HepG2 (cell line): ENCODE results near the gene TNFRSF6B. TPM values are rescaled to one million over a fixed set of nuclear protein-coding genes. Genes with fewer than 3 reads are reported as not detected.

ENCODE experiments used
- ATAD3A ChIP-seq: sonication (generic); formaldehyde crosslinking; IDR thresholded peaks from 2 replicates; pipeline ENCODE4 v1.4.0; 2020; ENCODE audit warnings: missing genetic modification reagents
- CREB1 ChIP-seq, 2 experiments: fragments of 450-650 bp in 1 of 2; IDR thresholded peaks; 2 replicates each; pipeline ENCODE4 v1.6.1; 2016 to 2017; ENCODE audit warnings: control low read depth in 1 of 2, mild to moderate bottlenecking in 1 of 2, missing compliant biosample characterization in 1 of 2, missing genetic modification characterization in 1 of 2
- E2F1 ChIP-seq: sonication (generic); formaldehyde crosslinking; IDR thresholded peaks from 2 replicates; pipeline ENCODE4 v1.5.0; 2020; ENCODE audit warnings: missing genetic modification reagents
- ETV5 ChIP-seq: IDR thresholded peaks from 2 replicates; pipeline ENCODE4 v1.6.1; 2018; ENCODE audit warnings: missing biosample characterization, missing genetic modification reagents, inconsistent platforms, borderline replicate concordance
- HMG20A ChIP-seq: IDR thresholded peaks from 2 replicates; pipeline ENCODE4 v1.6.1; 2016; ENCODE audit warnings: borderline replicate concordance
- HOXD1 ChIP-seq: sonication (generic); formaldehyde crosslinking; IDR thresholded peaks from 2 replicates; pipeline ENCODE4 v1.5.0; 2020; ENCODE audit warnings: missing genetic modification reagents
- KDM4B ChIP-seq: sonication (generic); formaldehyde crosslinking; IDR thresholded peaks from 2 replicates; pipeline ENCODE4 v1.4.0; 2020; ENCODE audit warnings: missing genetic modification reagents
- MAFF ChIP-seq: IDR thresholded peaks from 2 replicates; pipeline ENCODE4 v1.6.1; 2011; ENCODE audit warnings: low read depth, low read length, improper control_type of control experiment
- MIER2 ChIP-seq: IDR thresholded peaks from 2 replicates; pipeline ENCODE4 v1.6.1; 2016; ENCODE audit warnings: missing biosample characterization, missing genetic modification reagents
- MTA1 ChIP-seq: sonication (generic); formaldehyde crosslinking; IDR thresholded peaks from 2 replicates; pipeline ENCODE4 v1.4.0; 2020; ENCODE audit warnings: missing genetic modification reagents, mild to moderate bottlenecking, borderline replicate concordance
- NFYB ChIP-seq: sonication (generic); formaldehyde crosslinking; IDR thresholded peaks from 2 replicates; pipeline ENCODE4 v1.4.0; 2020; ENCODE audit warnings: missing genetic modification reagents
- NR2F6 ChIP-seq, 2 experiments: IDR thresholded peaks; 2 replicates each; pipeline ENCODE4 v1.6.1; 2016; ENCODE audit warnings: antibody characterized with exemption in 1 of 2, mild to moderate bottlenecking in 1 of 2
- POGK ChIP-seq: sonication (generic); formaldehyde crosslinking; conservative IDR thresholded peaks from 2 replicates; pipeline ENCODE4 v1.8.0; 2022; ENCODE audit warnings: mild to moderate bottlenecking, moderate library complexity, missing genetic modification reagents
- SP1 ChIP-seq, 2 experiments: fragments of 450-650 bp in 1 of 2; sonication (generic) in 1 of 2; formaldehyde crosslinking in 1 of 2; IDR thresholded peaks; 2 replicates each; pipeline versions ENCODE4 v1.4.0 to v1.6.1; 2016 to 2020; ENCODE audit warnings: missing genetic modification reagents in 1 of 2
- TARDBP ChIP-seq: sonication (generic); formaldehyde crosslinking; IDR thresholded peaks from 2 replicates; pipeline ENCODE4 v1.8.0; 2022; ENCODE audit warnings: mild to moderate bottlenecking, missing genetic modification reagents
- TOE1 ChIP-seq: sonication (generic); formaldehyde crosslinking; IDR thresholded peaks from 2 replicates; pipeline ENCODE4 v1.4.0; 2020; ENCODE audit warnings: mild to moderate bottlenecking, missing genetic modification reagents
- YEATS2 ChIP-seq: sonication (generic); formaldehyde crosslinking; IDR thresholded peaks from 2 replicates; pipeline ENCODE4 v1.4.0; 2020; ENCODE audit warnings: missing genetic modification reagents, borderline replicate concordance
- ZNF253 ChIP-seq: sonication (generic); formaldehyde crosslinking; IDR thresholded peaks from 2 replicates; pipeline ENCODE4 v1.8.0; 2022; ENCODE audit warnings: mild to moderate bottlenecking, missing genetic modification reagents, borderline replicate concordance
- ZNF616 ChIP-seq: sonication (generic); formaldehyde crosslinking; IDR thresholded peaks from 2 replicates; pipeline ENCODE4 v1.5.0; 2020; ENCODE audit warnings: low read depth, mild to moderate bottlenecking, missing genetic modification reagents
- polyA plus RNA-seq, 8 experiments: library from polyadenylated mRNA; depleted of rRNA in 3 of 8; stranded (reverse) in 7 of 8; unstranded in 1 of 8; fragments of >200 nt; fragmentation: Illumina TruSeq in 4 of 8; extraction: Trizol in 4 of 8; gene quantifications; 2 replicates each; pipeline versions ENCODE4 v1.2.1 to v1.2.3, GENCODE V29; 2011 to 2016; ENCODE audit warnings: low read depth in 4 of 8, missing spikeins in 1 of 8, mixed read lengths in 1 of 8; ENCODE audit not compliant: insufficient read depth in 1 of 8
- total RNA-seq, 5 experiments: library from RNA; depleted of rRNA; stranded (reverse); fragments of >200 nt; fragmentation: Illumina TruSeq; extraction: Trizol; gene quantifications; 2 replicates each; pipeline ENCODE4 v1.2.3, GENCODE V29; 2016; ENCODE audit warnings: low read depth in 1 of 5
- TF ChIP-seq, protein P1 (sequence below): sonication (generic); formaldehyde crosslinking; IDR thresholded peaks from 2 replicates; pipeline ENCODE4 v1.4.0; 2020; ENCODE audit warnings: missing genetic modification reagents, borderline replicate concordance
- TF ChIP-seq, protein P2 (sequence below): sonication (generic); formaldehyde crosslinking; IDR thresholded peaks from 2 replicates; pipeline ENCODE4 v1.4.0; 2020; ENCODE audit warnings: missing genetic modification reagents
- TF ChIP-seq, protein P3 (sequence below): sonication (generic); formaldehyde crosslinking; IDR thresholded peaks from 2 replicates; pipeline ENCODE4 v1.8.0; 2023; ENCODE audit warnings: mild to moderate bottlenecking, missing genetic modification reagents

Gene TNFRSF6B
- total and polyA plus RNA-seq, 2 of the 13 experiments (the other 11 are each of a cell fraction or from before 2014, with no cell fraction given), result 0.24 TPM; not detected in 1

DNA sequence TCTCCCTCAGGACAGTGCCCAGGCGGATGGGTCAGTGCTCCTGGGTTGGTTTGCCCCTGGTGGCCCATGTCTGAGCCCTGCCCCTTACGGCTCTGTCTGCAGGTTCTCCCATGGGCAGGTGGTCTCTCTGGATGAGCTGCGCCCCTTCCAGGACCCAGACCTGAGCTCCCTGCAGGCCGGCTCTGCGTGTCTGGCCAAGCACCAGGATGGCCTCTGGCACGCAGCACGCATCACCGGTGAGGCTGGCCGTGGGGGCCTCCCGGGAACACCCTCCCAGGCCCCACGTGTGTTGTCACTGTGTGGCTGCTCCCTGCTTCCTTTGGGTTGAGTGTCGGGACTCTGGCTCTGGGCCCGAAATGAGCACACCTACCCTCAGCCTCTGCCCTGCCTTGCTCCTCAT lies 36.7 kb downstream of the TNFRSF6B start (continued):
- TF ChIP-seq CREB1 (IDR thresholded peaks at IDR 0.05), result no peak
- no peak for TF ChIP-seq CREB1 (CRISPR knock-in tag; IDR thresholded peaks at IDR 0.05)
- TF ChIP-seq MTA1 (CRISPR knock-in tag), result peak; percentile 38; the same call in 1 of the 2 replicates
- TF ChIP-seq ATAD3A (CRISPR knock-in tag), result no peak
- TF ChIP-seq TOE1 (CRISPR knock-in tag), result no peak
- TF ChIP-seq SP1 (IDR thresholded peaks at IDR 0.05), result no peak
- no peak for TF ChIP-seq SP1 (CRISPR knock-in tag; IDR thresholded peaks at IDR 0.05)
- TF ChIP-seq E2F1 (CRISPR knock-in tag), result no peak
- no peak for TF ChIP-seq YEATS2 (CRISPR knock-in tag)
- no peak for TF ChIP-seq ETV5 (CRISPR knock-in tag)
- TF ChIP-seq, protein P1, sequence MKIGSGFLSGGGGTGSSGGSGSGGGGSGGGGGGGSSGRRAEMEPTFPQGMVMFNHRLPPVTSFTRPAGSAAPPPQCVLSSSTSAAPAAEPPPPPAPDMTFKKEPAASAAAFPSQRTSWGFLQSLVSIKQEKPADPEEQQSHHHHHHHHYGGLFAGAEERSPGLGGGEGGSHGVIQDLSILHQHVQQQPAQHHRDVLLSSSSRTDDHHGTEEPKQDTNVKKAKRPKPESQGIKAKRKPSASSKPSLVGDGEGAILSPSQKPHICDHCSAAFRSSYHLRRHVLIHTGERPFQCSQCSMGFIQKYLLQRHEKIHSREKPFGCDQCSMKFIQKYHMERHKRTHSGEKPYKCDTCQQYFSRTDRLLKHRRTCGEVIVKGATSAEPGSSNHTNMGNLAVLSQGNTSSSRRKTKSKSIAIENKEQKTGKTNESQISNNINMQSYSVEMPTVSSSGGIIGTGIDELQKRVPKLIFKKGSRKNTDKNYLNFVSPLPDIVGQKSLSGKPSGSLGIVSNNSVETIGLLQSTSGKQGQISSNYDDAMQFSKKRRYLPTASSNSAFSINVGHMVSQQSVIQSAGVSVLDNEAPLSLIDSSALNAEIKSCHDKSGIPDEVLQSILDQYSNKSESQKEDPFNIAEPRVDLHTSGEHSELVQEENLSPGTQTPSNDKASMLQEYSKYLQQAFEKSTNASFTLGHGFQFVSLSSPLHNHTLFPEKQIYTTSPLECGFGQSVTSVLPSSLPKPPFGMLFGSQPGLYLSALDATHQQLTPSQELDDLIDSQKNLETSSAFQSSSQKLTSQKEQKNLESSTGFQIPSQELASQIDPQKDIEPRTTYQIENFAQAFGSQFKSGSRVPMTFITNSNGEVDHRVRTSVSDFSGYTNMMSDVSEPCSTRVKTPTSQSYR (CRISPR knock-in tag), result no peak
- TF ChIP-seq POGK (CRISPR knock-in tag), result no peak
- no peak for TF ChIP-seq ZNF616 (CRISPR knock-in tag)
- TF ChIP-seq HMG20A (CRISPR knock-in tag), result no peak
- TF ChIP-seq NFYB (CRISPR knock-in tag), result no peak
- no peak for TF ChIP-seq NR2F6 (IDR thresholded peaks at IDR 0.05)
- no peak for TF ChIP-seq NR2F6 (CRISPR knock-in tag; IDR thresholded peaks at IDR 0.05)
- no peak for TF ChIP-seq MIER2 (CRISPR knock-in tag)
- 0 out of 2 replicates have a peak, but pooled peaks have one; percentile 41 for TF ChIP-seq TARDBP (CRISPR knock-in tag)
- TF ChIP-seq ZNF253 (CRISPR knock-in tag), result no peak
- TF ChIP-seq, protein P2, sequence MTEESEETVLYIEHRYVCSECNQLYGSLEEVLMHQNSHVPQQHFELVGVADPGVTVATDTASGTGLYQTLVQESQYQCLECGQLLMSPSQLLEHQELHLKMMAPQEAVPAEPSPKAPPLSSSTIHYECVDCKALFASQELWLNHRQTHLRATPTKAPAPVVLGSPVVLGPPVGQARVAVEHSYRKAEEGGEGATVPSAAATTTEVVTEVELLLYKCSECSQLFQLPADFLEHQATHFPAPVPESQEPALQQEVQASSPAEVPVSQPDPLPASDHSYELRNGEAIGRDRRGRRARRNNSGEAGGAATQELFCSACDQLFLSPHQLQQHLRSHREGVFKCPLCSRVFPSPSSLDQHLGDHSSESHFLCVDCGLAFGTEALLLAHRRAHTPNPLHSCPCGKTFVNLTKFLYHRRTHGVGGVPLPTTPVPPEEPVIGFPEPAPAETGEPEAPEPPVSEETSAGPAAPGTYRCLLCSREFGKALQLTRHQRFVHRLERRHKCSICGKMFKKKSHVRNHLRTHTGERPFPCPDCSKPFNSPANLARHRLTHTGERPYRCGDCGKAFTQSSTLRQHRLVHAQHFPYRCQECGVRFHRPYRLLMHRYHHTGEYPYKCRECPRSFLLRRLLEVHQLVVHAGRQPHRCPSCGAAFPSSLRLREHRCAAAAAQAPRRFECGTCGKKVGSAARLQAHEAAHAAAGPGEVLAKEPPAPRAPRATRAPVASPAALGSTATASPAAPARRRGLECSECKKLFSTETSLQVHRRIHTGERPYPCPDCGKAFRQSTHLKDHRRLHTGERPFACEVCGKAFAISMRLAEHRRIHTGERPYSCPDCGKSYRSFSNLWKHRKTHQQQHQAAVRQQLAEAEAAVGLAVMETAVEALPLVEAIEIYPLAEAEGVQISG (CRISPR knock-in tag), result no peak
- TF ChIP-seq, protein P3, sequence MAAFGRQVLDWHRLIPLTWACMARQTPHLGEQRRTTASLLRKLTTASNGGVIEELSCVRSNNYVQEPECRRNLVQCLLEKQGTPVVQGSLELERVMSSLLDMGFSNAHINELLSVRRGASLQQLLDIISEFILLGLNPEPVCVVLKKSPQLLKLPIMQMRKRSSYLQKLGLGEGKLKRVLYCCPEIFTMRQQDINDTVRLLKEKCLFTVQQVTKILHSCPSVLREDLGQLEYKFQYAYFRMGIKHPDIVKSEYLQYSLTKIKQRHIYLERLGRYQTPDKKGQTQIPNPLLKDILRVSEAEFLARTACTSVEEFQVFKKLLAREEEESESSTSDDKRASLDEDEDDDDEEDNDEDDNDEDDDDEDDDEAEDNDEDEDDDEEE (CRISPR knock-in tag), result no peak
- TF ChIP-seq MAFF, result no peak
- no peak for TF ChIP-seq HOXD1 (CRISPR knock-in tag)
- no peak for TF ChIP-seq KDM4B
